HG03097 (cell line): ENCODE data around the gene USP54.
"Not testable (repeated sequence)": the region's sequence is repeated elsewhere in the genome, so short reads cannot be mapped to it uniquely, and the experiment has no call there.

ENCODE experiments used
- ATAC-seq: cut with Tn5 transposase; IDR thresholded peaks from one replicate; pipeline ENCODE4 v1.9.1; 2021; ENCODE audit not compliant: unreplicated experiment, low FRiP score

USP54 gene, protein sequence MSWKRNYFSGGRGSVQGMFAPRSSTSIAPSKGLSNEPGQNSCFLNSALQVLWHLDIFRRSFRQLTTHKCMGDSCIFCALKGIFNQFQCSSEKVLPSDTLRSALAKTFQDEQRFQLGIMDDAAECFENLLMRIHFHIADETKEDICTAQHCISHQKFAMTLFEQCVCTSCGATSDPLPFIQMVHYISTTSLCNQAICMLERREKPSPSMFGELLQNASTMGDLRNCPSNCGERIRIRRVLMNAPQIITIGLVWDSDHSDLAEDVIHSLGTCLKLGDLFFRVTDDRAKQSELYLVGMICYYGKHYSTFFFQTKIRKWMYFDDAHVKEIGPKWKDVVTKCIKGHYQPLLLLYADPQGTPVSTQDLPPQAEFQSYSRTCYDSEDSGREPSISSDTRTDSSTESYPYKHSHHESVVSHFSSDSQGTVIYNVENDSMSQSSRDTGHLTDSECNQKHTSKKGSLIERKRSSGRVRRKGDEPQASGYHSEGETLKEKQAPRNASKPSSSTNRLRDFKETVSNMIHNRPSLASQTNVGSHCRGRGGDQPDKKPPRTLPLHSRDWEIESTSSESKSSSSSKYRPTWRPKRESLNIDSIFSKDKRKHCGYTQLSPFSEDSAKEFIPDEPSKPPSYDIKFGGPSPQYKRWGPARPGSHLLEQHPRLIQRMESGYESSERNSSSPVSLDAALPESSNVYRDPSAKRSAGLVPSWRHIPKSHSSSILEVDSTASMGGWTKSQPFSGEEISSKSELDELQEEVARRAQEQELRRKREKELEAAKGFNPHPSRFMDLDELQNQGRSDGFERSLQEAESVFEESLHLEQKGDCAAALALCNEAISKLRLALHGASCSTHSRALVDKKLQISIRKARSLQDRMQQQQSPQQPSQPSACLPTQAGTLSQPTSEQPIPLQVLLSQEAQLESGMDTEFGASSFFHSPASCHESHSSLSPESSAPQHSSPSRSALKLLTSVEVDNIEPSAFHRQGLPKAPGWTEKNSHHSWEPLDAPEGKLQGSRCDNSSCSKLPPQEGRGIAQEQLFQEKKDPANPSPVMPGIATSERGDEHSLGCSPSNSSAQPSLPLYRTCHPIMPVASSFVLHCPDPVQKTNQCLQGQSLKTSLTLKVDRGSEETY (N-terminal part only)

DNA sequence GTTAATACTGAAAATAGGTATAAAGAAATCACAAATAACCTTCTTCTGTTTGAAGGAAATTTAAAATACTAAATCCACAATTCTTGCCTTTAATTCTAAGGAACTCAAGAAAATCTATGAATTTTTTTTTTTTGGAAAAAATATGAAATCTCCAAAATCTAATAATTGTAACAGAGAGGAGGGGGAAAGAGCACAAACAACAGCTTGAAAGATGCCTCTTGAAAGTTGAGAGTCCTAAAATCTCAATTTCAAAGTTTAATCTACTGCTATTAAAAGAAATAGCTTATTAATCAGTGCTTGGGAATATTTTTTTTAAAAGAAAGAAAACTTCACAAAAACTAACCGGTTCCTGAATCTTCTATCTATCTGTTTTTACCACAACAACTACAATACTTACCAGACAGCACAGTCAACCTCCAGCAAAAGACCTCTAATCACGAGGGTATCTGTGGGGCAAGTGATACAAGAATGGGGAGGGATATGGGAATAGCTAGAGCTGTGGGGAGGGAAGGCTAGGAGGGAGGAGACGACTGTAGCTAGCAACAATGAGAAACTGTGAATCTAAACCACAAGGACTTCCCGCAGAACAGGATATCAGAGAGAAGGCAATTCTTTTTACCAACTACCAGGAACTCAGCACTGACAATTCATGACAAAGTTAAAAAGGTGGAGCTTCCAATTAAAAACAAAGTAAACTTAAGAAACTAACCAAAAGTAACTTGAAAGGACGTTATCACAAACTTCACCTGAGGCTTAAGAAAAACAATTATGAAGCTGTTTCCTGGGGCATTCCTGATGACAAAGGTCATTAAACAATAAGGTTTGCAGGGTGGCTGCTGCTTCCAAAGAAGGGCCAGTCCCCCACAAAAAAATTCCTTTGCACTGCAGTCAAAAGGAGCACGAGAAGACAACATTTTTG is at the start of gene USP54:
Gene USP54, minus strand, starts transcription at position 462 of the 919 bp plus-strand sequence. CDS start 15,684 bp downstream, outside the sequence.
- no peak for ATAC-seq

DNA sequence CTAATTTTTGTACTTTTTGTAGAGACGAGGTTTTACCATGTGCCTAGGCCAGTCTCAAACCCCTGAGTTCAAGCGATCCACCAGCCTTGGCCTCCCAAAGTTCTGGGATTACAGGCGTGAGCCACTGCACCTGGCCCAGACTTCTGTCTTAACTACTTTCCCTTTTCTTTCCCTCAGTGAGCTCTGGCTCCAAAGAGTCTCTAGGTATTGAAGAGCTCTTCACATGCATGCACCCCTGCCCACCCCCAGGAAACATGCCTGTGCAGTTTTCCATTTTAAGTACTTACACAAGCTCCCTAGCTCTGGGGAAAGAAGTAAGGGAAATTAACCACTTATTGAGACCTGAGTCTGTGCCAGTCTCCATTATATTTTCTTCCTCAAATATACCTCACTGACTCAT is 48.1 kb upstream of the USP54 start:
- ATAC-seq = no peak

DNA sequence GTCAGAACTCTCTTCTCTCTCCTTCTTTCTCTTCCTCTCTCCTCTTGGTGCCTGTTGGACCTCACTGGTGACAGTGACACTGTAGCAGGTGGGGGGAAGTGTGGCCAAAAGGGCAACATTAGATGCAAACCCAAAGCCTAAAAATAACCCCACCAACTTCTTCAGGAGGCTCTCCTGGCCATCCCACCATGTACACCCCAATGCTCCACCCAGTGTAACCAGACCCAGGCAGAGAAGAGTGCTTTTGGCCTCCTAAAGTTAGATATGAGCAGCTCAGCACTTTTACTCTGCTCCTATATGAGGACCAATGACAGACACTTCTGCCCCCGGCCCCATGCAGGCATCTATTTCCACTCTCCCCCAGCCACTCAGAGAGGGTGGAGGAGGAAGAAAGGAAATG is 44.6 kb upstream of the USP54 start:
- no peak for ATAC-seq

DNA sequence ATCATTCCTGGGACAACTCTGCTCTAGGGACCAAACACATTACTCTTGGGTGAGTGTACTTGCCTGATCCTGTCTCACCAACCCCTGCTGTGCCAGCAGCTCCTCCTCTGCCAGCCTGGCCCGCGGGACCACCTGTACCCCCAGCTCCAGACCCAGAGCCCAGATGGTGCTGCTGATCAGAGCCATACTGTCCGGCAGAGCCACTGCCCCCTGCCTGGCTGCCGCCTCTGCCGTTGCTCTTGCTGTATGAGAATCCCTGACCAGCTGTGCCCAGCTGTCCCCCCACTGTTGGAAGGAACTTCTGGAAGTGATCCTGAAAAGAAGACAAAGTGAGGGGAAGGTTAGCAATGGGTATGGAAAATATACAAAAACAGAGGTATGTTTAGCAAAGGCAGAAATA is 43.3 kb upstream of the USP54 start:
- no peak for ATAC-seq

DNA sequence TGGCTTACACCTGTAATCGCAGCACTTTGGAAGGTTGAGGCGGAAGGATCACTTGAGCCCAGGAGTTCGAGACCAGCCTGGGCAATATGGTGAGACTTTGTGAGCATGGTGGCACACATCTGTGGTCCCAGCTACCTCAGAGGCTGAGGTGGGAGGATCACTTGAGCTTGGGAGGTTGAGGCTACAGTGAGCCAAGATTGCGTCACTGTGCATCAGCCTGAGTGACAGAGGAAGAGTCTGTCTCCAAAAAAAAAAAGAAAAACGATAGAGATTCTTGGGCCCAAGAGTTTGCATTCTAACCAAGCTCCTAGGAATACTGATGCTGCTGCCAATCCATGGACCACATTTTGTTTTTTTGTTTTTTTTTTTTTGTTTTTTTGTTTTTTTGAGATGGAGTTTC is 38.0 kb upstream of the USP54 start:
- no peak for ATAC-seq

DNA sequence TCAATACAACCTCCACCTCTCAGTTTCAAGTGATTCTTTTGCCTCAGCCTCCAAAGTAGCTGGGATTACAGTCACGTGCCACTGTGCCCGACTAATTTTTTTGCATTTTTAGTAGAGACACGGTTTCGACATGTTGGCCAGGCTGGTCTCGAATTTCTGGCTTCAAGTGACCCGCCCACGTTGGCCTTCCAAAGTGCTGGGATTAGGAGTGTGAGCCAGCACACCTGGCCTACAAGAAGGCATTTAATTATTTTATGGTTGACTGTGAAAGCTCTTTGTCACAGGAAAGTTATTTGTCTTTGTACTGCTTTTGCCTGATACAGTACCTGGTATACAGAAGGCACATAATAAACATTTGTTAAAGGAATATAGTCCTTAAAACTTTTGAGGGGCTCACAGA is 37.3 kb upstream of the USP54 start:
- no peak for ATAC-seq

DNA sequence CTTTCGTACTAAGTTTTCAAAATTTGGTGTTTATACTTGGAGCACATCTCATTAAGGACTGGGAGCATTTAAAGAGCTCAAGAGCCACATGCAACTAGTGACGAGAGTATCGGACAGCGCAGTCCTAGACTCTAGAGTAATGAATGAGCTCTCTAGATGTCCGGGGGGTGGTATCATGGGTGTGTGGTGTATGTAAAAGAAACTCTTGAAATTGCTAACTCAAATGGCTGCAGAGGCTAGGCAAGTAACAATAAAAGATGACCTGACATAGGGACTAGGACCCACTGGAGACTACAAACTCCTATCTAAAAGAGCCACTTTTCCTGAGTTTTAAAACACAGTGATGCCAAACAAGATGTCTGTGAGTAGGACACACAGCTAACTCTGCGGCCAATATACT is 36.2 kb upstream of the USP54 start:
- ATAC-seq = no peak

DNA sequence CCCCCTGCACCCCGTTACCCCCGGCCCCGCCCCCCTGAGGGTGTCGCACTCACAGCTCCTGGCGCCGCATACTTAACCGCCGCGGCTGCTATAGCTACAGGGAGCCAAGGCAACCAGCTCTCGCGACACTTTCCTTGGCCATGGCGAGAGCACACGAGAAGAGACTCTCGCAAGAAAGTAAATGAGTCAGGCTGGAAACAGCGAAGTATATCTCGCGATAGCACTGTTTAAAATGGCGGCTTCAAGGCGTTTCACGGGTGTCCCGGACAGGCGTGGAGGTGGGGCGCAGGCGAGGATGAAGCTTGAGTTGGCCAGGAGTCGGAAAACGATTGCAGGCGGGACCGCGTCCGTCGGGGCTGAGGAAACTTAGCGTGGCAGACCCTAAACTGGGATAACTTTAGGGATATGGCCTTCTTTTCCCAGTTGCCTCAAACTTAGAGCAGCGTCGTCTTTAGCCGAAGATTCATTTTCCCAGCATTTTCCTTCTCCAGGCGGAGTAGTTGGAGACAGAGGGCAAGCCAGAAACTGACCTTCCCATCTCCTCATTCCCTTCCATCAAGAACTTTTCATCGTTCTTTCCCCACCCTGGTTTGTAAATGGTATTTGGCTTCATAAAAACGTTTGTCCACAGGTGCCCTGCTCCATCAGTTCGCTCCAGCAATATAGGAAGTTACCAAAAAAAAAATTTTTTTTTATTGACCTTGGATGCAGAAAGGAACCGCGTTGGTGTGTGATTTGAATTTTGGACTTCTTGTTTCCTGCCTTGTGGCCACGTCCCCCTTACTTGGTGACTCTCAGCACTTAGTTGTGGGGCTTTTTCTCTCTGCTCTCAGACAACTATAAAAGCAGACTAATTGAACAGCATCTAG is 35.0 kb upstream of the USP54 start:
- ATAC-seq = peak; percentile 92

DNA sequence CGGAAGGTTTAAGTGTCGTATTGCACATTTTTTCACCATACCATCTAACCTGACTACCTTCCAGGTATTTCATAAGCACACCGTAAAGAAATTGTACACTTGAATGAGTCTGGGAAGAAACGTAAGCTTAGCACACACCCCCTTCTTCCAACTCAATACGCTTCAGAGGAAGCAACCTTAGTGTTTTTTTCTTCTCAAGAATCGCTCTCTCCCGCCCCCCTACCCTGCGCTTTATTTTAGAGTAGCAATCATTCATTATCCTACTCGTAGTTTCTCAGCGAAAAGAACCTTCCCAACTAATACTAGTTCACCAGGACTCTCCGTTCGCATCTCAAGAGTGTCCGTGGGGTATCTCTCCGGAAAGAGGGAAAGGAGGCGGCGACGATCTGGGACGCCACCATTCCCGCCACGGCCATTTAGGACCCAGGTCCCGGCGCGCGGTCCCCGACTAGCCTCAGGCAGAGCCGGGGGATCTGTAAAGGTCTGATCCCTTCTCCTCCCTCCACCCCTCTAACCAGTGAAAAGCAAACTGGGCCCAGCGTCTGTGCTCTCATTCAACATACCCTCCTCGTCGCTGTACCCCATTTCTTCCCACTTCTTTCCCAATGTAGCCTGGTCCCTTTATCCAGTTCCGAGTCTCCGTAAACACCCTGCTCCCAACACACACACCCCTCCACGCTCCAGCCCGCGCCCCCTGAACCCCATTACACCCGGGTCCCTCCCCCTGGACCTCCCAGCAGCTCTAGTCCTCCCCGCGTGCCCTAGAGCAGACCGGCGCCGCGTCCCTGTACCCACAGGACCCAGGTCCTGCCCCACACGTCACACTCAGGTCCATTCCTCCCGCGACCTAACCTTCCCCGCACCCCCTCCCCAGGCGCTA is 34.1 kb upstream of the USP54 start:
- peak; percentile 25 for ATAC-seq

DNA sequence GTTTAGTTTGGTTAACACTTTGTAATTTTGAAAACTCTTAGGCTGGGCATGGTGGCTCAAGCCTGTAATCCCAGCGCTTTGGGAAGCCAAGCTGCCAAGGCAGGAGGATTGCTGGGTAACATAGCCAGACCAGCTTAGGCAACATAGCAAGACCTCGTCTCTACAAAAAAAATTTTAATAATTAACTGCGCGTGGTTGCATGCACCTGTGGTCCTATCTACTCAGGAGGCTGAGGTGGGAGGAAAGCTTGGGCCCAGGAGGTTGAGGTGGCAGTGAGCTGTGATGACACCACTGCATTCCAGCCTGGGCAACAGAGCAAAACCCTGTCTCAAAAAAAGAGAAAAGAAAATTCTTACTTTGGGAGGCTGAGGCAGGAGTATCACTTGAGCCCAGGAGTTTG is 31.9 kb upstream of the USP54 start:
- no peak for ATAC-seq

DNA sequence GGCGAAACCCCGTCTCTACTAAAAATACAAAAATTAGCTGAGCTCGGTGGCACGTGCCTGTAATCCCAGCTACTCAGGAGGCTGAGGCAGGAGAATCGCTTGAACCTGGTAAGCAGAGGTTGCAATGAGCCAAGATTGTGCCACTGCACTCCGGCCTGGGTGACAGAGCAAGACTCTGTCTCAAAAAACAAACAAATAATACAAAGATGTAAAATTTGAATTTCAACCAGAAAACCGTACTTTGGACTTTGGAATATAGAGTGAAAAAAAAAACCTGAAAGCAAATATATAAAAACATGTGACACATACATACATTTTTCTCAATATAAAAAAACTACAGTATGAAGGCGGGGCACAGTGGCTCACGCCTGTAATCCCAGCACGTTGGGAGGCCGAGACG is 29.8 kb upstream of the USP54 start:
- ATAC-seq = not testable (repeated sequence)

DNA sequence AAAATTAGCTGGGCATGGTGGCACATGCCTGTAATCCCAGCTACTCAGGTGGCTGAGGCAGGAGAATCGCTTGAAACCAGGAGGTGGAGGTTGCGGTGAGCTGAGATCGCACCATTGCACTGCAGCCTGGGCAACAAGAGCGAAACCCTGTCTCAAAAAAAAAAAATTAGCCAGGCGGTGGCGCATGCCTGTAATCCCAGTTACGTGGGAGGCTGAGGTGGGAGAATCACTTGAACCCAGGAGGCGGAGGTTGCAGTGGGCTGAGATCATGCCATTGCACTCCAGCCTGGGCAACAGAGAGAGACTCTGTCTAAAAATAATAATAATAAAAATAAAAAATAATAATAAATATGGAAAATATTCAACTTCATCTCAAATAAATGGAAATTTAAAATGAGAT is 26.0 kb upstream of the USP54 start:
- ATAC-seq = not testable (repeated sequence)

DNA sequence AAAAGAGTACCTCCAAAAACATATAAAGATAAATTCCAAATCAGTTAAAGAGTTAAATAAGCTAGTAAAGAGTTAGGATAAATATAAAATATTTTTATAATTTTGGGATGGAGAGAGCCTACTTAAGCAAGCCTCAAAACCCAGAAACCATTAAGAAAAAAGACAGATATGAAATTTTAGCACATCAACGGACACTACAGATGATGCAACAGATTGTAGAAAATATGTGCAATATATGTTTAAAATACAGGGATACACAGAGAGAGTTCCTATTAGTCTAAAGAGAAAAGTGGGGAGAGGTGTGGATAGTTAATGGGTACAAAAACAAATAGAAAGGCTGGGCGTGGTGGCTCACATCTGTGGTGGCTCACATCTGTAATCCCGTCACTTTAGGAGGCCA is 23.6 kb upstream of the USP54 start:
- no peak for ATAC-seq

DNA sequence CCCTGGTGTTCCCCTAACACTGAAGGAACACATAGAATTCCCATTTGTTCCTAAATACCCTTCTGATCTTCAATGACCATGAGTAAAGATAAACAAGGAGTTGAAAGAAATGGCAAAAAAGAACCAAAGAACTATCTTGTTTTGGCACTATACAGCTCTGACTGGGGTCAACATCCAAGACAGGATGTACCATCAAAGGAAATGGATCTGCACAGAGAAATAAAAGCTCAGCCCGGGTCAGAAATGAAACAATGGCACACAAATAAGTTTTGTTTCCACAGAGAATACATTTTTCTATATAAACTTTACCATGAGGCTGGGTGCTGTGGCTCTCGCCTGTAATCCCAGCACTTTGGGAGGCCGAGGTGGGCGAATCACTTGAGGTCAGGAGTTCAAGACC is 18.0 kb upstream of the USP54 start:
- no peak for ATAC-seq

DNA sequence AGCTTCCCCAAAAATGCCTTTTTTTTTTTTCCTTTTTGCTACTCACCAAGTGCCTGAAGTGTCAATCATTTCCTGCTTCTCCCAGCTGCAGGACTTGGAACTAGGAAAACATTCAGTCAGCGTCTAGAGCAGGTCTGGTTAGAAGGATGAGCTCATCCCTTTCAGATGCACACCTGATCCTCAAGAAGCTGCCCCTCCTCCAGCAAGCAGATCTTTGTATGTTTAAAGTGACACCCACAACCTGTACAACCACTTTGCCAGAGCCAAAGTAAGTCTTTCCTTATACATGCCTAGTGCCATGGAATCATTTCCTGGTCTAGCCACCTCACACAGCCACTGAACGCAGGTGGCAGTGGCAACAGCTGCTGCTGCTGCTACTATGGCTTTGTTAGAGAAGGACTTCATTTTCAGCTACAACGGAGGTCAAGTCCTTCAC is 10.4 kb upstream of the USP54 start:
- ATAC-seq = no peak

DNA sequence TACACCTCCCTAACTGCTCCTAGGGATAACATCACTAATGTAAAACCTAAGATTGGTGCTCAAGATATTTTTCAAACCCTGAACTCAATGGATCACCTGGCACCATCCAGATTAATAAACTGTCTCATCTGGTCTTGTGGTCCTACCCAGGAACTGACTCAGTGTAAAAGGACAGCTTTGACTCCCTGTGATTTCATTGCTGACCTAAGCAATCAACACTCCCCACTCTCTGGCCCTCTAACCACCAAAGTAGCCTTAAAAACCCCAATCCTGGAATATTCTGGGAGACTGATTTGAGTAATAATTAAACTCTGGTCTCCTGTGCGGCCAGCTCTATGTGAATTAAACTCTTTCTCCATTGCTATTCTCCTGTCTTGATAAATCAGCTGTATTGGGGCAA is 6.2 kb upstream of the USP54 start:
- ATAC-seq = no peak

DNA sequence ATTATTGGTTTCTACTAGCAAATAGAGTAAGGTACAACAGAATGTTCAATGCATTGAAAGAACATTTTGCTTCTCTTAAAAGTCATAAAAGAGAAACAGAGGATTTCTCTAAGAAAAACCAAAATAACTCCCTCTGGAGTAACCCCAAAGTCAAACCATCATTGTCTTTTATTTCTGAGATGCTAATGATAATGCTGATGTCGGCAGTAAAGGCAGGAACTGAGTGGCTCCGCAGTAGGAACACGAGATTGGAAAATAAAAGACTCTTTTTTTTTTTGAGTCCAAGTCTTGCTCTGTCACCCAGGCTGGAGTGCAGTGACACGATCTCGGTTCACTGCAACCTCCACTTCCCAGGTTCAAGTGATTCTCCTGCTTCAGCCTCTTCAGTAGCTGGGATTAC is 2.7 kb upstream of the USP54 start:
- no peak for ATAC-seq

DNA sequence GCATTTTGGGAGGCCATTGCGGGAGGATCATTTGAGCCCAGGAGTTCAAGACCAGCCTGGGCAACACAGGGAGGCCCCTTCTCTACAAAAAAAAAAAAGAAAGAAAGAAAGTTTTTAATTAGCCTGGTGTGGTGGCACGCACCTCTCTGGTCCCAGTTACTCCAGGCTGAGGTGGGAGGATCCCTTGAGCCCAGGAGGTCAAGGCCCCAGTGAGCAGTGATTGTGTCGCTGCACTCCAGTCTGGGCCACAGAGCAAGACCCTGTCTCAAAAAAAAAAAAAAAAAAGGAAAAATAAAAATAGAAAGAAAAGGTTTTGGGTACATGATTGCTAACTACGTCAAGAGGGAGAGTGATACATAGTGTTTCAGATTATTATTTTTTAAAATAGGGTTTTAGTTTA is 2.0 kb upstream of the USP54 start:
- ATAC-seq = no peak
